GM21786 (cell line): ENCODE results near the gene FOXC2.

Experiments
- ATAC-seq: cut with Tn5 transposase; IDR thresholded peaks from one replicate; pipeline ENCODE4 v1.9.1; 2021; ENCODE audit not compliant: unreplicated experiment

Gene FOXC2

GRCh38 chr16:86610779-86611524 is 44.3 kb downstream of the FOXC2 start:
- ATAC-seq: no peak

- ATAC-seq: no peak
Measured at GRCh38 chr16:86611525-86611855, 44.9 kb downstream of the FOXC2 start.

- no peak for ATAC-seq
Measured at GRCh38 chr16:86611941-86612340, 45.3 kb downstream of the FOXC2 start.

- ATAC-seq: no peak
Measured at GRCh38 chr16:86614699-86615098, 48.1 kb downstream of the FOXC2 start.

- ATAC-seq: no peak
Measured at GRCh38 chr16:86616906-86617305, 50.3 kb downstream of the FOXC2 start.

- no peak for ATAC-seq
Measured at GRCh38 chr16:86618431-86619238, 52.0 kb downstream of the FOXC2 start.
